MCF 10A (cell line): ENCODE measurements around the gene KPRP. TPM values are rescaled to one million over a fixed set of nuclear protein-coding genes. Genes with fewer than 3 reads are reported as not detected.

Source experiments
- BruUV-seq: library from RNA; stranded (reverse); fragments of 400-500 nt; replicated peaks from 2 replicates; lab custom pipeline; 2021; lab: Mats Ljungman, UMichigan
- CTCF ChIA-PET: fragments of 300-600 bp; sonication (Branson Sonifier 250); formaldehyde crosslinking; extraction: SDS; loops from one replicate; lab custom pipeline; 2021; ENCODE audit warnings: antibody characterized with exemption, inconsistent platforms; lab: Yijun Ruan, JAX
- POLR2A ChIA-PET: fragments of 300-600, 350-650 bp; sonication (Branson Sonifier 250); formaldehyde crosslinking; extraction: SDS; loops from one replicate; lab custom pipeline; 2020; ENCODE audit warnings: antibody characterized with exemption, inconsistent platforms; lab: Yijun Ruan, JAX
- DNase-seq: peaks from one replicate; pipeline ENCODE4 v3.0.0-alpha.2; 2018; ENCODE audit not compliant: unreplicated experiment
- H3K27ac Mint-ChIP-seq: one replicate; pipeline ENCODE4 v1.8.0; 2022; ENCODE audit warnings: mild to moderate bottlenecking, low read depth, mixed read lengths; ENCODE audit not compliant: unreplicated experiment
- H3K27me3 Mint-ChIP-seq: one replicate; pipeline ENCODE4 v1.8.0; 2022; ENCODE audit warnings: mixed read lengths; ENCODE audit not compliant: insufficient read depth, unreplicated experiment
- H3K36me3 Mint-ChIP-seq: one replicate; pipeline ENCODE4 v1.8.0; 2022; ENCODE audit warnings: mild to moderate bottlenecking, moderate library complexity, mixed read lengths; ENCODE audit not compliant: insufficient read depth, unreplicated experiment
- H3K4me1 Mint-ChIP-seq: one replicate; pipeline ENCODE4 v1.8.0; 2022; ENCODE audit warnings: mixed read lengths; ENCODE audit not compliant: insufficient read depth, unreplicated experiment
- H3K4me3 Mint-ChIP-seq: one replicate; pipeline ENCODE4 v1.8.0; 2022; ENCODE audit warnings: mild to moderate bottlenecking, moderate library complexity, mixed read lengths; ENCODE audit not compliant: unreplicated experiment
- H3K9me3 Mint-ChIP-seq: one replicate; pipeline ENCODE4 v1.8.0; 2022; ENCODE audit warnings: mixed read lengths; ENCODE audit not compliant: unreplicated experiment
- CTCF ChIP-seq: fragments of 200-600 bp; IDR thresholded peaks from one replicate; pipeline ENCODE4 v1.8.0; 2022; ENCODE audit warnings: antibody characterized with exemption, mild to moderate bottlenecking; ENCODE audit not compliant: unreplicated experiment
- intact Hi-C: fragments of 100-400 bp; cut with micrococcal nuclease; formaldehyde crosslinking; loops from 2 replicates; pipeline ENCODE4 v1.14.1; 2022
- total RNA-seq: library from RNA; stranded (reverse); gene quantifications from 2 replicates; pipeline ENCODE4 v1.2.3, GENCODE V29; 2022

KPRP gene
- total RNA-seq, 1 experiment from 2014 or later: 0.12 TPM

GRCh38 chr1:152758636-152759035 is 811 bp downstream of the KPRP start:
- intact Hi-C loops: no loop called here
- Mint-ChIP-seq H3K4me3 (no peak overlapping the region), H3K9me3 (no peaks in the 10 kb centered on the region), H3K27me3 (no peaks in the 10 kb centered on the region), H3K4me1 (peaks cover 41% of the 10 kb centered on the region), H3K36me3 (no peaks in the 10 kb centered on the region), H3K27ac (no peak overlapping the region)
- CTCF ChIA-PET: interaction anchor here (0.6 to 4.6 kb wide), 6 partner anchors 10 to 383 kb away, joined by 3 to 57 read pairs (median 4); no protein-coding TSS in a partner anchor
- peak; percentile 63 for DNase-seq
- no TSS peak for BruUV-seq
- no peak for TF ChIP-seq CTCF
- POLR2A ChIA-PET: interaction anchor here (0.6 to 2.6 kb wide), 5 partner anchors 10 to 455 kb away, joined by 3 to 16 read pairs (median 5); partner anchors contain the start of gene LCE1E

DNA sequence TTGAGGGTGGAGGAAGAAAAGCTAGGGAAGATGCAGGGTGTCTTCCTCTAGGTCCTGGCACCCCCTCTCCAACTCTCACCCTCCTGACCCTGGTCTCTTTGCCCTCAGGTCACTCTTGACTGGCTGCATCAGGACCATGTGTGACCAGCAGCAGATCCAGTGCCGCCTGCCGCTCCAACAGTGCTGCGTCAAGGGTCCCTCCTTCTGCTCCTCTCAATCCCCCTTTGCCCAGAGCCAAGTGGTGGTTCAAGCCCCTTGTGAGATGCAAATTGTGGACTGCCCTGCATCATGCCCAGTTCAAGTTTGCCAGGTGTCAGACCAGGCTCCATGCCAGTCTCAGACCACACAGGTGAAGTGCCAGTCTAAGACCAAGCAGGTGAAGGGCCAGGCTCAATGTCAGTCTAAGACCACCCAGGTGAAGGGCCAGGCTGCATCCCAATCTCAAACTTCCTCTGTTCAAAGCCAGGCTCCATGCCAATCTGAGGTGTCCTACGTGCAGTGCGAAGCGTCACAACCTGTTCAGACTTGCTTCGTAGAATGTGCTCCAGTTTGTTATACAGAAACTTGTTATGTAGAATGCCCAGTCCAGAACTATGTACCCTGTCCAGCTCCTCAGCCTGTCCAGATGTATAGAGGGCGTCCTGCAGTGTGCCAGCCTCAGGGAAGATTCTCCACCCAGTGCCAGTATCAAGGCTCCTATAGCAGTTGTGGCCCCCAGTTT is 1.8 kb downstream of the KPRP start:
- TF ChIP-seq CTCF: no peak
- H3K27me3 Mint-ChIP-seq: no peaks in the 10 kb centered on the region
- no peaks in the 10 kb centered on the region for H3K9me3 Mint-ChIP-seq
- H3K4me3 Mint-ChIP-seq: peak overlapping the region; percentile 22
- H3K36me3 Mint-ChIP-seq: no peaks in the 10 kb centered on the region
- BruUV-seq: no TSS peak
- POLR2A ChIA-PET: interaction anchor here (0.7 to 2.6 kb wide), 3 partner anchors 10 to 26 kb away, joined by 3 to 16 read pairs (median 4); no protein-coding TSS in a partner anchor
- H3K27ac Mint-ChIP-seq: peak overlapping the region; percentile 31
- H3K4me1 Mint-ChIP-seq: peaks cover 41% of the 10 kb centered on the region
- CTCF ChIA-PET: interaction anchor here (0.6 to 4.6 kb wide), 8 partner anchors 9 to 433 kb away, joined by 3 to 57 read pairs (median 4); no protein-coding TSS in a partner anchor
- intact Hi-C loops: loop anchor here (10.0 kb wide), 1 partner anchor 435 kb away; no protein-coding TSS in a partner anchor
- DNase-seq: peak; percentile 88

GRCh38 chr1:152760551-152761190 is 2.8 kb downstream of the KPRP start:
- BruUV-seq: no TSS peak
- ChIA-PET CTCF (interaction anchor here (0.6 to 4.6 kb wide), 9 partner anchors 25 to 872 kb away, joined by 3 to 57 read pairs (median 4); no protein-coding TSS in a partner anchor), POLR2A (interaction anchor here (0.5 to 1.4 kb wide), 3 partner anchors 9 to 457 kb away, joined by 4 read pairs; partner anchors contain the start of gene PRR9)
- H3K4me3 Mint-ChIP-seq: peak overlapping the region; percentile 17
- no peaks in the 10 kb centered on the region for H3K27me3 Mint-ChIP-seq
- H3K4me1 Mint-ChIP-seq: peaks cover 41% of the 10 kb centered on the region
- TF ChIP-seq CTCF: no peak
- intact Hi-C loops: loop anchor here (10.0 kb wide), 1 partner anchor 434 kb away; no protein-coding TSS in a partner anchor
- H3K27ac Mint-ChIP-seq: peak overlapping the region; percentile 31
- H3K9me3 Mint-ChIP-seq: no peaks in the 10 kb centered on the region
- no peaks in the 10 kb centered on the region for H3K36me3 Mint-ChIP-seq
- DNase-seq: no peak
